Activated CD4-positive, CD25-positive, alpha-beta regulatory T cell treated with anti-CD3 and anti-CD28 coated beads, Interleukin-2, amount 50 U/mL, for 72 hours (primary cell): ENCODE results near the gene CAPN15.
A peak's percentile ranks its signal among the peaks of the same experiment; 100 is the strongest.

ENCODE experiments used
- DNase-seq: peaks from one replicate; pipeline ENCODE4 v3.0.0; 2021

CAPN15 gene

GRCh38 chr16:563072-563644, 35.6 kb downstream of the CAPN15 start:
- DNase-seq, result no peak

DNA sequence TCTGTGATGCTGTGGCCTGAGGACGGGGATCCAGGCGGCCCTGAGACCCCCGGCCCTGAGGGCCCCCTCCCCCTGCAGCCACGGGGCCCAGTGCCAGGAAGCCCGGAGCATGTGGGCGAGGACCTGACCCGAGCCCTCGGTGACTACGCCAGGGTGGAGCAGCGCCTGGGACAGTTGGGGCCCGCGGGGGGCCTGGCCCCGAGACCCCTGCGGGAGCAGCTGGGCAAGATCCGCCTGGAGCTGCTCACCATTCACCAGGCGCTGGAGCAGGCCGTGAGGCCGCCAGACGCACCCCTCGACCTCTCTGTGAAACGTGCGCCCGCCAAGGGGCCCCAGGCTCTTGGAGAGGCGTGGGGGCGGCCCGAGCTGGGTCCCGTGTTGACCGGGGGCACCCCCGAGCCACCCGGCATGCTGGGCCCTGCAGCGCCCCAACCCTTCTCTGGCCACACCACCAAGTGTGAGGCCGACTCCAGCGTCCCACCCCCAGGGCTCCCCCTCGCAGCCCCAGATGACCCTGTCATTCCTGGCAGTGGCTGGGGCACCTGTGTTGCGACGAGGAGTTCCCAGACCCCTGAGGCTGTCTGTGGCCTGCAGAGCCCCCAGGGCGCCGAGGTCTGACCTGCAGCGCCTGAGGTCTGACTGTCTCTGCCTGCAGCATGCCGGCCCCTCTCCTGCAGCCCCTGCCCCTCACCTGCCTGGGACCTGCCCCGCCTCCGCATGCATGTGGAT, 37.3 kb downstream of the CAPN15 start:
- DNase-seq, result no peak

GRCh38 chr16:565419-566330, 38.2 kb downstream of the CAPN15 start:
- DNase-seq, result no peak

DNA sequence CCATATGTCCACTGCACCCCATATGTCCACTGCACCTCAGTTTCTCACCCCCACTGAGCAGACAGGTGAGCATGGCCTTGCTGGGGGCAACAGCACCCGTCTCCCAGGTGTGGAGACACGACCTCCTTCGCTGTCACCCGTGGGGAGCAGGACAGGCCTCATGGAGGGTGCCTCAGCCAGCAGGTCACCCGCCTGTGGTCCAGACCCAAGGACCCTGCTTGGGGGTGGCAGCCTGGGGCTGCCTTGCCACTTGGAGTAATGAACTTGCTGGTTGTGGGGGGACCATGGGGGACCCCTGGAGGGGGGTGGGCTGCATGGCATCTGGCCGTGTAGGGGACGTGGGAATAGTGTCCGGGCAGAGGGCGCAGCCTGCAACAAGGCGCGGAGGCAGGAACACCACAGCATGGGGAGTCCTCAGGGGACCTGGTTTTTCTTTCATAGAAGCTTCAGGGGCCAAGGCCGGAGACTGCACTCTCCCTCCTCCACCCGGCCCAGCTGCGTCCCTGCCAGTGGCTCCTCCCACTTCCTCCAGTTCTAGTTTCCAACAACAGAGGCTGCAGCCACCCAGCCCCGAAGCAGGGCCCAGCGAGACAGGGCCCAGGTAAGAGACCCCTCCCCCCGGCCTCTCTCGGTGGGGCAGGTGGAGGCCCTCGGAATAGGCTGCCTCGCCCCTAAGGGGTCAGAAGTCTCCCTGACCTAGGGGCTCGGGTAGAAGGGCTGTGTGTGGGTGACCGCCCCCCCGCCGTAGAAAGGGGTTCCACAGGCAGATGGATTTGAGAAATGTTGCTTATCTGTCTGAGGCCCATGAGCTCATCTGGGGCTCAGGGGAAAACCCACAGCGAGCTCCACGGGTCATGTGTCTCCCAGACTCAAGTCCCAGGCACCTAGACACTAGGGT, 39.2 kb downstream of the CAPN15 start, which contains the start of gene NHLRC4:
Gene NHLRC4, plus strand, starts transcription at position 531 of the 898 bp plus-strand sequence. CDS start 1,043 bp downstream, outside the sequence.
- DNase-seq, result peak; percentile 67

GRCh38 chr16:567373-568256, 40.1 kb downstream of the CAPN15 start:
- no peak for DNase-seq

GRCh38 chr16:568401-569258, 41.1 kb downstream of the CAPN15 start:
- no peak for DNase-seq

GRCh38 chr16:569445-570254, 42.1 kb downstream of the CAPN15 start, which contains the start of gene PIGQ:
Gene PIGQ, plus strand, starts transcription at chr16:569968. Its CDS starts 4,107 bp downstream, at chr16:574075.
- DNase-seq, result peak; percentile 63

- no peak for DNase-seq
These were observed 45.5 kb downstream of the CAPN15 start for GRCh38 chr16:572865-573650.

DNA sequence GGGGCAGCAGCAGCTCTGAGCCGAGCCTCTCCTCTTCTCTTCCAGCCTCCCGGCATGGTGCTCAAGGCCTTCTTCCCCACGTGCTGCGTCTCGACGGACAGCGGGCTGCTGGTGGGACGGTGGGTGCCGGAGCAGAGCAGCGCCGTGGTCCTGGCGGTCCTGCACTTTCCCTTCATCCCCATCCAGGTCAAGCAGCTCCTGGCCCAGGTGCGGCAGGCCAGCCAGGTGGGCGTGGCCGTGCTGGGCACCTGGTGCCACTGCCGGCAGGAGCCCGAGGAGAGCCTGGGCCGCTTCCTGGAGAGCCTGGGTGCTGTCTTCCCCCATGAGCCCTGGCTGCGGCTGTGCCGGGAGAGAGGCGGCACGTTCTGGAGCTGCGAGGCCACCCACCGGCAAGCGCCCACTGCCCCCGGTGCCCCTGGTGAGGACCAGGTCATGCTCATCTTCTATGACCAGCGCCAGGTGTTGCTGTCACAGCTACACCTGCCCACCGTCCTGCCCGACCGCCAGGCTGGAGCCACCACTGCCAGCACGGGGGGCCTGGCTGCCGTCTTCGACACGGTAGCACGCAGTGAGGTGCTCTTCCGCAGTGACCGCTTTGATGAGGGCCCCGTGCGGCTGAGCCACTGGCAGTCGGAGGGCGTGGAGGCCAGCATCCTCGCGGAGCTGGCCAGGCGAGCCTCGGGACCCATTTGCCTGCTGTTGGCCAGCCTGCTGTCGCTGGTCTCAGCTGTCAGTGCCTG, 46.7 kb downstream of the CAPN15 start:
- no peak for DNase-seq

DNA sequence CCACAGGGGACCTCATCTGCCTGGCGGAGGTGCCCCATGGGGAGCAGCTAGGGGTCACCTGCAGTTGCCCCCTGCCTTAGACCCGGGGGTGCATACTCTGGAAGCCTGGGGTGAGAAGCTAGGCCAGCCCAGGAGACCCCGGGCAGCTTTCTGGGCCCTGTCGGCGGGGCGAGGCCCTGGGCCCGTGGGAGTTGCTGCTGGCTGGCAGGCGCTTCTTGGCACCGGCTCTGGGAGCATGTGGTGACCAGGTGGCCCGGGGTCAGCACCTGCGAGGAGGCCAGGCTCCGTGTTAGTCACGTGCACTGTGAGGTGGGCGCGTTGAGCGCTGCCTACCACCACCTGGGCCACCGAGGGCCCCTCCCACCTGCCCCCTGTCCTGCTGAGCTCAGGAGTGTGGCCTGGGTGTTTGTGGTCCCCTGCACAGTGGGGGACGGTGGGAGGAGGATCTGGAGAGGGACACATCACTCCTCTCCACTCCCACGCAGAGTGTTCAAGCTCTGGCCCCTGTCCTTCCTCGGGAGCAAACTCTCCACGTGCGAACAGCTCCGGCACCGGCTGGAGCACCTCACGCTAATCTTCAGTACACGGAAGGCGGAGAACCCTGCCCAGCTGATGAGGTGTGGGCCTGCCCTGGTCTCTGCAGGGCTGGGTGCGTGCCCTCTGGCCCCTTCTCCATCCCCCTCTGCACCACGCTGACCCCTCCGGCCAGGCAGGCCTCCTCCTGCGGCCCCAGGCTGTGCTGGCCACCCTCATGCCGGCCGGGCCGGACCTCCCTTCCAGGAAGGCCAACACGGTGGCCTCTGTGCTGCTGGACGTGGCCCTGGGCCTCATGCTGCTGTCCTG, 48.1 kb downstream of the CAPN15 start:
- no peak for DNase-seq

DNA sequence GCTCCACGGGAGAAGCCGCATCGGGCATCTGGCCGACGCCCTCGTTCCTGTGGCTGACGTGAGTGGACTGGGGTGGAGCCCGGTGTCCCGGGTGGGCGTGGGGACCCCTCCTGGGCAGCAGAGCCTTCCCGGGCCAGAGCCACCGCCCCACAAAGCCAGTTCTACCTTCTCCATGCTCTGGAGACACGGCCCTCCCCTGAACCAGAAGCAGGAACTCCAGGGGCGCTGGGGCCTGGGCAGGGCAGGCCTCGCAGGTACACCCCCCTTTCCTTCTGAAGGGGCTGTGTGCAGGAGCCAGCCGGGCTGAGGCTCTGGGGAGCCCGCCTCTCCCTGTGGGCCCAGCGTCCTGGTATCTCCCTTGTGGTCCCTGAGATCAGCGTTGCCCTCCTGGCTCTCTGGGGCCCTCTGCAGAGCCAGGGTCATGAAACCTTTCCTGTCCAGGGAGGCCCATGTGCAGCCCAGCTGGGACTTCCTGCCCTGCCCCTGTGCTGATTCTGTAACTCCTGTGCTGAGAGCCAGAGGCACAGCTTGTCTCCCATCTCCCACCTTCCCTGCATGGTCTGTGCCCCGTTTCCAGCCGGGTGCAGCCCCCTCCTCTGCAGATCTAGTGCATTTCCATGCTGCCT, 48.8 kb downstream of the CAPN15 start:
- no peak for DNase-seq

GRCh38 chr16:576823-577201, 49.3 kb downstream of the CAPN15 start:
- DNase-seq, result no peak

DNA sequence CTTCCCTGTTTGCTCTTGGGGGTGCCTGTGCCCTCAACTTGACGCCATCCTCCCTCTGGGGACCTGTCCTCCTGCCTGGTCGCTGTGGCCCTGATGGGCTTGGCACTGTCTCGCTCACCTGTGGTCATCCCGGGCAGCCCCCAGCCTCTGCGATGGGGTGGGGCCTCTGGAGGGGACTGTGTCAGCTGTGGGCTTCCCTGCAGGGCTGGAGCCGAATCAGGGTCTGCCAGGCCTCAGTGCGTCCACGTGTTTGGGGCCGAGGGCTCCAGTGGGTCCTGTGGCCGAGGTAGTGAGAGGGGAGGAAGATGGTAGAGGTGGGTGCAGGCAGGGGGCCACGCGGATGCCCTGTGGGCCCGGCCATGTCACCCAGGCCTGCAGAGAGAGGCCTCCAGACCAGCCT, 50.3 kb downstream of the CAPN15 start:
- DNase-seq, result no peak

GRCh38 chr16:578232-578869, 50.8 kb downstream of the CAPN15 start:
- DNase-seq, result no peak

- peak; percentile 70 for DNase-seq
These were observed 51.4 kb downstream of the CAPN15 start for GRCh38 chr16:578870-579405.
